Endothelial cell of umbilical vein (primary cell): ENCODE results near the gene OVOL2. TPM values are rescaled to one million over a fixed set of nuclear protein-coding genes. Genes with fewer than 3 reads are reported as not detected.

Experiments
- BruUV-seq: library from RNA; stranded (reverse); fragments of 400-500 nt; replicated peaks from 2 replicates; lab custom pipeline; 2021; lab: Mats Ljungman, UMichigan
- CTCF ChIA-PET: fragments of 300-600, 350-600 bp; sonication (Branson Sonifier 250); formaldehyde crosslinking; loops from one replicate; lab custom pipeline; 2021; ENCODE audit warnings: antibody characterized with exemption, inconsistent platforms; lab: Charles Lee
- POLR2A ChIA-PET: fragments of 300-600, 350-600 bp; sonication (Branson Sonifier 250); formaldehyde crosslinking; loops from one replicate; lab custom pipeline; 2021; ENCODE audit warnings: antibody characterized with exemption, inconsistent platforms; lab: Charles Lee
- DNase-seq: peaks from one replicate; pipeline ENCODE4 v3.0.0-alpha.2; 2011; ENCODE audit warnings: low read depth, low spot score
- FAIRE-seq: peaks from 2 replicates; lab custom pipeline; 2011; peaks lifted over from hg19 to GRCh38; lab: Jason Lieb, UNC
- H2AFZ ChIP-seq: 2 replicates; pipeline ENCODE4 v1.6.0; 2012; ENCODE audit warnings: low read depth, low read length, control low read depth, inconsistent platforms
- H3K27ac ChIP-seq: 2 replicates; pipeline ENCODE4 v1.5.1; 2011; ENCODE audit warnings: low read depth, mild to moderate bottlenecking, control low read depth, low read length, moderate library complexity; ENCODE audit not compliant: insufficient read depth
- H3K27me3 ChIP-seq, 2 experiments: 2 replicates each; pipeline versions ENCODE4 v1.6.0 to v1.6.1; 2011; ENCODE audit warnings: low read length in 2 of 2, mixed read lengths in 1 of 2; ENCODE audit not compliant: control insufficient read depth in 2 of 2, insufficient read depth in 2 of 2
- H3K36me3 ChIP-seq, 2 experiments: 2 replicates in 1 of 2; 3 replicates in 1 of 2; pipeline ENCODE4 v1.5.1; 2011; ENCODE audit warnings: low read length in 2 of 2, mild to moderate bottlenecking in 1 of 2, moderate library complexity in 1 of 2; ENCODE audit not compliant: control insufficient read depth in 2 of 2, insufficient read depth in 2 of 2; ENCODE audit errors: extremely low read depth in 1 of 2
- H3K4me1 ChIP-seq: 3 replicates; pipeline ENCODE4 v1.5.1; 2011; ENCODE audit warnings: mild to moderate bottlenecking, low read length; ENCODE audit not compliant: control insufficient read depth, insufficient read depth; ENCODE audit errors: extremely low read depth
- H3K4me2 ChIP-seq: 2 replicates; pipeline ENCODE4 v1.6.1; 2011; ENCODE audit warnings: low read length, control low read depth, mixed read lengths; ENCODE audit not compliant: insufficient read depth
- H3K4me3 ChIP-seq, 3 experiments: fragments of 200-600 bp in 1 of 3; sonication (generic), shearing (Covaris generic) in 1 of 3; replicated peaks in 1 of 3; 2 replicates each; pipeline ENCODE4 v1.5.1; 2011 to 2016; ENCODE audit warnings: control low read depth in 3 of 3, low read length in 3 of 3, mild to moderate bottlenecking in 2 of 3, inconsistent platforms in 1 of 3, low read depth in 1 of 3, moderate library complexity in 1 of 3; ENCODE audit not compliant: insufficient read depth in 1 of 3
- H3K79me2 ChIP-seq: 2 replicates; pipeline ENCODE4 v1.6.0; 2012; ENCODE audit warnings: low read length, inconsistent platforms; ENCODE audit not compliant: control insufficient read depth, insufficient read depth
- H3K9ac ChIP-seq: replicated peaks from 2 replicates; pipeline ENCODE3; 2011; ENCODE audit warnings: low read length, control low read depth; ENCODE audit not compliant: insufficient read depth; ENCODE audit errors: extremely low read depth
- H3K9me1 ChIP-seq: replicated peaks from 3 replicates; pipeline ENCODE4 v1.6.0; 2011; ENCODE audit warnings: mild to moderate bottlenecking, low read length; ENCODE audit not compliant: control insufficient read depth, insufficient read depth; ENCODE audit errors: extremely low read depth
- H3K9me3 ChIP-seq: replicated peaks from 2 replicates; pipeline ENCODE4 v1.5.1; 2012; ENCODE audit warnings: low read length, inconsistent platforms; ENCODE audit not compliant: control insufficient read depth, insufficient read depth
- H4K20me1 ChIP-seq: replicated peaks from 2 replicates; pipeline ENCODE3; 2011; ENCODE audit warnings: mild to moderate bottlenecking, low read length; ENCODE audit not compliant: control insufficient read depth, insufficient read depth; ENCODE audit errors: extremely low read depth
- EZH2 ChIP-seq: IDR thresholded peaks from 2 replicates; pipeline ENCODE4 v1.6.1; 2012; ENCODE audit warnings: borderline replicate concordance, low read depth, mild to moderate bottlenecking, moderate library complexity, low read length, inconsistent platforms; ENCODE audit not compliant: severe bottlenecking
- FOS ChIP-seq: IDR thresholded peaks from 2 replicates; pipeline ENCODE4 v1.6.1; 2011; ENCODE audit warnings: mild to moderate bottlenecking, low read length, moderate library complexity, borderline replicate concordance; ENCODE audit not compliant: insufficient read depth
- GATA2 ChIP-seq: IDR thresholded peaks from 2 replicates; pipeline ENCODE4 v1.7.0; 2011; ENCODE audit warnings: low read depth, mild to moderate bottlenecking, moderate library complexity, mixed read lengths, low read length; ENCODE audit not compliant: insufficient read length, insufficient read depth
- JUN ChIP-seq: IDR thresholded peaks from 2 replicates; pipeline ENCODE4 v1.6.1; 2011; ENCODE audit warnings: borderline replicate concordance, low read depth; ENCODE audit not compliant: insufficient read length, insufficient read depth
- MYC ChIP-seq: IDR thresholded peaks from one replicate; pipeline ENCODE4 v1.6.1; 2011; ENCODE audit warnings: mild to moderate bottlenecking, low read depth, low read length
- POLR2A ChIP-seq: IDR thresholded peaks from 2 replicates; pipeline ENCODE4 v1.6.1; 2012; ENCODE audit warnings: low read depth, mild to moderate bottlenecking, control low read depth, low read length
- POLR2AphosphoS5 ChIP-seq: IDR thresholded peaks from 2 replicates; pipeline ENCODE4 v1.6.1; 2012; ENCODE audit warnings: low read depth, mild to moderate bottlenecking, control low read depth, low read length, moderate library complexity; ENCODE audit not compliant: insufficient read depth
- dilution Hi-C: fragments of 300-500 bp; cut with MboI; formaldehyde crosslinking; loops from one replicate; pipeline ENCODE4 v1.15.0; 2019; ENCODE audit warnings: low sequenced_read_pairs; ENCODE audit not compliant: extremely low pct_ligation_motif_present
- intact Hi-C: fragments of 100-400 bp; cut with micrococcal nuclease; formaldehyde crosslinking; loops from one replicate; pipeline ENCODE4 v1.10.0; 2022
- polyA plus RNA-seq, 4 experiments: library from polyadenylated mRNA; depleted of rRNA in 3 of 4; stranded (reverse) in 3 of 4; unstranded in 1 of 4; fragments of >200 nt; gene quantifications; 2 replicates each; pipeline versions ENCODE4 v1.2.1 to v1.2.3, GENCODE V29; 2011 to 2012; ENCODE audit warnings: missing spikeins in 1 of 4
- total RNA-seq: library from RNA; stranded (reverse); gene quantifications from 2 replicates; pipeline ENCODE4 v1.2.3, GENCODE V29; 2021
- TF ChIP-seq, protein P1 (sequence below): IDR thresholded peaks from 2 replicates; pipeline ENCODE4 v1.6.1; 2011; ENCODE audit not compliant: insufficient read depth, insufficient read length
- TF ChIP-seq, protein P2 (sequence below), 2 donors: IDR thresholded peaks; 1 replicate in 1 of 2; 2 replicates in 1 of 2; pipeline ENCODE4 v1.5.1; 2011; ENCODE audit warnings: low read length in 2 of 2, mild to moderate bottlenecking in 2 of 2, moderate library complexity in 2 of 2, control low read depth in 1 of 2, inconsistent platforms in 1 of 2, low read depth in 1 of 2; ENCODE audit not compliant: insufficient read depth in 1 of 2; ENCODE audit errors: extremely low read depth in 1 of 2

Gene OVOL2
- total and polyA plus RNA-seq, 2 donors (not counting 3 experiments of a cell fraction or from before 2014, with no cell fraction given) = not detected

DNA sequence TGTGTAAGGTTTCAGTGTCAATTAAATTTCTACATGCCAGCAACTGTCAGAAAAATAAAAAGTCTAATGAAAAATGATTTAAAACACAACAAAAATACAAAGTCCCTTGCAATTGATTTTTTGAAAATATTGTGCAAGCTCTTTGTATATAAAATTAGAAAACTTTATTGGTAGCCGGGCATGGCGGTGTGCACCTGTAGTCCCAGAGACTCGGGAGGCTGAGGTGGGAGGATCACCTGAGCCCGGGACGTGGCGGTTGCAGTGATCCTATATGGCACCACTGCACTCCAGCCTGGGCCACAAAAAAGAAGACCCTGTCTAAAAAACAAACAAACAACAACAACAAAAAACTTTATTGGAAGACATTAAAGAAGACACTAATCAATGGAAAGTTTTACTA, 6.0 kb upstream of the OVOL2 start:
- no peak for DNase-seq
- H3K27me3 ChIP-seq = peaks cover 15 to 26% of the 10 kb centered on the region in 2 experiments
- dilution Hi-C loops (no loop called here), intact Hi-C loops (no loop called here)
- no peaks in the 10 kb centered on the region for H4K20me1 ChIP-seq
- TF ChIP-seq, protein P1, sequence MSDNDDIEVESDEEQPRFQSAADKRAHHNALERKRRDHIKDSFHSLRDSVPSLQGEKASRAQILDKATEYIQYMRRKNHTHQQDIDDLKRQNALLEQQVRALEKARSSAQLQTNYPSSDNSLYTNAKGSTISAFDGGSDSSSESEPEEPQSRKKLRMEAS = no peak
- TF ChIP-seq, protein P2, sequence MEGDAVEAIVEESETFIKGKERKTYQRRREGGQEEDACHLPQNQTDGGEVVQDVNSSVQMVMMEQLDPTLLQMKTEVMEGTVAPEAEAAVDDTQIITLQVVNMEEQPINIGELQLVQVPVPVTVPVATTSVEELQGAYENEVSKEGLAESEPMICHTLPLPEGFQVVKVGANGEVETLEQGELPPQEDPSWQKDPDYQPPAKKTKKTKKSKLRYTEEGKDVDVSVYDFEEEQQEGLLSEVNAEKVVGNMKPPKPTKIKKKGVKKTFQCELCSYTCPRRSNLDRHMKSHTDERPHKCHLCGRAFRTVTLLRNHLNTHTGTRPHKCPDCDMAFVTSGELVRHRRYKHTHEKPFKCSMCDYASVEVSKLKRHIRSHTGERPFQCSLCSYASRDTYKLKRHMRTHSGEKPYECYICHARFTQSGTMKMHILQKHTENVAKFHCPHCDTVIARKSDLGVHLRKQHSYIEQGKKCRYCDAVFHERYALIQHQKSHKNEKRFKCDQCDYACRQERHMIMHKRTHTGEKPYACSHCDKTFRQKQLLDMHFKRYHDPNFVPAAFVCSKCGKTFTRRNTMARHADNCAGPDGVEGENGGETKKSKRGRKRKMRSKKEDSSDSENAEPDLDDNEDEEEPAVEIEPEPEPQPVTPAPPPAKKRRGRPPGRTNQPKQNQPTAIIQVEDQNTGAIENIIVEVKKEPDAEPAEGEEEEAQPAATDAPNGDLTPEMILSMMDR (IDR thresholded peaks at IDR 0.05; ENCODE audit: extremely low read depth in 1 of 2, insufficient read depth in 1 of 2, low read depth in 1 of 2, low read length in 2 of 2) = no peak
- TF ChIP-seq POLR2A = no peak
- no peak for TF ChIP-seq JUN
- no peak for TF ChIP-seq MYC
- no peak for TF ChIP-seq EZH2
- TF ChIP-seq POLR2AphosphoS5 = no peak
- TF ChIP-seq FOS = no peak
- no peak for TF ChIP-seq GATA2
- no peak overlapping the region for H3K27ac ChIP-seq
- H3K4me1 ChIP-seq = no peaks in the 10 kb centered on the region
- no peaks in the 10 kb centered on the region for H3K36me3 ChIP-seq
- no peak overlapping the region for H3K4me2 ChIP-seq
- no peak overlapping the region for H3K4me3 ChIP-seq
- BruUV-seq = no TSS peak
- ChIA-PET CTCF (no interaction called here), POLR2A (no interaction called here)
- H3K79me2 ChIP-seq = no peaks in the 10 kb centered on the region
- FAIRE-seq = no peak
- no peaks in the 10 kb centered on the region for H3K9me3 ChIP-seq
- no peak overlapping the region for H3K9ac ChIP-seq
- no peak overlapping the region for H2AFZ ChIP-seq
- no peaks in the 10 kb centered on the region for H3K9me1 ChIP-seq
